ENCODE results near the gene MIDN.

DNA sequence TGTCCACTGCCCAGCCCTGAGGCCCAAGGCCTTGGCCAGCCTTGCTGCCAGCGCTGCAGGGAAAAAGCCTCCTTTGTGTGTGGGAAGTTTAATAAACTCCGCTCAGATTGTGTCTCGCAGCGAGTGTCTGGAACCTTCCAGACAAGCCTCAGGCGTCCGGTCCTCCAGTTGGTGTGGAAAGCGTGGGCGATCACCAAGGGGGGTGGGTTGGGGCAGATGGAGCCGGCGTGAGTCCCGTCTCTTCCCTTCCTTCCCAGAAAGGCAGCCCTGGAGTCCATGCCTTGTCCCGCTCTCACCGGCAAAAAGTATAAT lies 38.2 kb upstream of the MIDN start:
- TF ChIP-seq, protein P1, sequence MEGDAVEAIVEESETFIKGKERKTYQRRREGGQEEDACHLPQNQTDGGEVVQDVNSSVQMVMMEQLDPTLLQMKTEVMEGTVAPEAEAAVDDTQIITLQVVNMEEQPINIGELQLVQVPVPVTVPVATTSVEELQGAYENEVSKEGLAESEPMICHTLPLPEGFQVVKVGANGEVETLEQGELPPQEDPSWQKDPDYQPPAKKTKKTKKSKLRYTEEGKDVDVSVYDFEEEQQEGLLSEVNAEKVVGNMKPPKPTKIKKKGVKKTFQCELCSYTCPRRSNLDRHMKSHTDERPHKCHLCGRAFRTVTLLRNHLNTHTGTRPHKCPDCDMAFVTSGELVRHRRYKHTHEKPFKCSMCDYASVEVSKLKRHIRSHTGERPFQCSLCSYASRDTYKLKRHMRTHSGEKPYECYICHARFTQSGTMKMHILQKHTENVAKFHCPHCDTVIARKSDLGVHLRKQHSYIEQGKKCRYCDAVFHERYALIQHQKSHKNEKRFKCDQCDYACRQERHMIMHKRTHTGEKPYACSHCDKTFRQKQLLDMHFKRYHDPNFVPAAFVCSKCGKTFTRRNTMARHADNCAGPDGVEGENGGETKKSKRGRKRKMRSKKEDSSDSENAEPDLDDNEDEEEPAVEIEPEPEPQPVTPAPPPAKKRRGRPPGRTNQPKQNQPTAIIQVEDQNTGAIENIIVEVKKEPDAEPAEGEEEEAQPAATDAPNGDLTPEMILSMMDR (conservative IDR thresholded peaks at IDR 0.05 in 1 of 2, IDR thresholded peaks at IDR 0.05 in 1 of 2; ENCODE audit: extremely low read depth in 1 of 2, insufficient read depth in 1 of 2, low read depth in 1 of 2, low read length in 2 of 2), result no peak
- no peak for TF ChIP-seq EZH2 (IDR thresholded peaks at IDR 0.05; ENCODE audit: borderline replicate concordance, low read length)

All from mammary epithelial cell (primary cell).